Measurements from ENCODE around the gene PANK1. TPM values are rescaled to one million over a fixed set of nuclear protein-coding genes. Genes with fewer than 3 reads are reported as not detected.

The PANK1 gene
- polyA plus RNA-seq, 1 of the 3 experiments (the other 2 are of a cell fraction) = 4.2 TPM

DNA sequence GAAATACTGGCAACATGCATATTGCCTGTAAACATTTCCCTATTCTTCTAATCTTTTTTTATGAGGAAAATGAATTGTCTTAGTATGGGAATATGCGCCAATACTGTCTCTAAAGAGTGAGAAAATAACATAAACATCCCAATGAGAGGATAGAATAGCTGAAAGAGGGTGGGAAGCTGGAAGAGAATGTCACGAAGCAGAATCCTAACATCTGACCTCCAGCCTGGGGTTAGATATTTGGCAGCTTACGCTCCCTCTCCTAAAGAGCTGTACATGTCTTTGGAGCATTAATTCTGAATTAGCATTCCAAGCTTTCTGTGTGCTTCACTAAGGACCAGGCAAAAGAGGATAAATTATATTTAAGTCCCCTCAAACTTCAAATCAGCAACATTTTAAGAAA, 78.0 kb downstream of the PANK1 start:
- no peaks in the 10 kb centered on the region for H3K79me2 ChIP-seq (ENCODE audit: insufficient read depth)
- H3K4me2 ChIP-seq = no peak overlapping the region

More for the DNA sequence above, 78.0 kb downstream of the PANK1 start:
- 62% methylated on average over 3 of the region's 3 CpGs for WGBS (ENCODE audit: low lambda C conversion rate)
- TF ChIP-seq TEAD4 (IDR thresholded peaks at IDR 0.05; ENCODE audit: borderline replicate concordance, insufficient read depth) (no peak), YY1 (IDR thresholded peaks at IDR 0.05; ENCODE audit: low read depth) (no peak), FOXM1 (IDR thresholded peaks at IDR 0.05; ENCODE audit: low read depth) (no peak), FOXJ3 (CRISPR knock-in tag; IDR thresholded peaks at IDR 0.05) (no peak), GABPA (IDR thresholded peaks at IDR 0.05; ENCODE audit: low read depth) (no peak), RCOR1 (IDR thresholded peaks at IDR 0.05; ENCODE audit: low read length) (no peak), RXRA (IDR thresholded peaks at IDR 0.05; ENCODE audit: borderline replicate concordance, low read depth) (no peak), FOSL2 (IDR thresholded peaks at IDR 0.05; ENCODE audit: borderline replicate concordance, low read depth) (no peak), POLR2AphosphoS5 (IDR thresholded peaks at IDR 0.05; ENCODE audit: low read depth, low read length) (no peak), MEF2A (IDR thresholded peaks at IDR 0.05; ENCODE audit: borderline replicate concordance, low read depth) (no peak)
- TF ChIP-seq, protein P1, sequence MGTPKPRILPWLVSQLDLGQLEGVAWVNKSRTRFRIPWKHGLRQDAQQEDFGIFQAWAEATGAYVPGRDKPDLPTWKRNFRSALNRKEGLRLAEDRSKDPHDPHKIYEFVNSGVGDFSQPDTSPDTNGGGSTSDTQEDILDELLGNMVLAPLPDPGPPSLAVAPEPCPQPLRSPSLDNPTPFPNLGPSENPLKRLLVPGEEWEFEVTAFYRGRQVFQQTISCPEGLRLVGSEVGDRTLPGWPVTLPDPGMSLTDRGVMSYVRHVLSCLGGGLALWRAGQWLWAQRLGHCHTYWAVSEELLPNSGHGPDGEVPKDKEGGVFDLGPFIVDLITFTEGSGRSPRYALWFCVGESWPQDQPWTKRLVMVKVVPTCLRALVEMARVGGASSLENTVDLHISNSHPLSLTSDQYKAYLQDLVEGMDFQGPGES (IDR thresholded peaks at IDR 0.05; ENCODE audit: low read depth, low read length) = no peak
- TF ChIP-seq, protein P2, sequence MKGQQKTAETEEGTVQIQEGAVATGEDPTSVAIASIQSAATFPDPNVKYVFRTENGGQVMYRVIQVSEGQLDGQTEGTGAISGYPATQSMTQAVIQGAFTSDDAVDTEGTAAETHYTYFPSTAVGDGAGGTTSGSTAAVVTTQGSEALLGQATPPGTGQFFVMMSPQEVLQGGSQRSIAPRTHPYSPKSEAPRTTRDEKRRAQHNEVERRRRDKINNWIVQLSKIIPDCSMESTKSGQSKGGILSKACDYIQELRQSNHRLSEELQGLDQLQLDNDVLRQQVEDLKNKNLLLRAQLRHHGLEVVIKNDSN (IDR thresholded peaks at IDR 0.05; ENCODE audit: borderline replicate concordance, low read depth) = no peak
- TF ChIP-seq, protein P3, sequence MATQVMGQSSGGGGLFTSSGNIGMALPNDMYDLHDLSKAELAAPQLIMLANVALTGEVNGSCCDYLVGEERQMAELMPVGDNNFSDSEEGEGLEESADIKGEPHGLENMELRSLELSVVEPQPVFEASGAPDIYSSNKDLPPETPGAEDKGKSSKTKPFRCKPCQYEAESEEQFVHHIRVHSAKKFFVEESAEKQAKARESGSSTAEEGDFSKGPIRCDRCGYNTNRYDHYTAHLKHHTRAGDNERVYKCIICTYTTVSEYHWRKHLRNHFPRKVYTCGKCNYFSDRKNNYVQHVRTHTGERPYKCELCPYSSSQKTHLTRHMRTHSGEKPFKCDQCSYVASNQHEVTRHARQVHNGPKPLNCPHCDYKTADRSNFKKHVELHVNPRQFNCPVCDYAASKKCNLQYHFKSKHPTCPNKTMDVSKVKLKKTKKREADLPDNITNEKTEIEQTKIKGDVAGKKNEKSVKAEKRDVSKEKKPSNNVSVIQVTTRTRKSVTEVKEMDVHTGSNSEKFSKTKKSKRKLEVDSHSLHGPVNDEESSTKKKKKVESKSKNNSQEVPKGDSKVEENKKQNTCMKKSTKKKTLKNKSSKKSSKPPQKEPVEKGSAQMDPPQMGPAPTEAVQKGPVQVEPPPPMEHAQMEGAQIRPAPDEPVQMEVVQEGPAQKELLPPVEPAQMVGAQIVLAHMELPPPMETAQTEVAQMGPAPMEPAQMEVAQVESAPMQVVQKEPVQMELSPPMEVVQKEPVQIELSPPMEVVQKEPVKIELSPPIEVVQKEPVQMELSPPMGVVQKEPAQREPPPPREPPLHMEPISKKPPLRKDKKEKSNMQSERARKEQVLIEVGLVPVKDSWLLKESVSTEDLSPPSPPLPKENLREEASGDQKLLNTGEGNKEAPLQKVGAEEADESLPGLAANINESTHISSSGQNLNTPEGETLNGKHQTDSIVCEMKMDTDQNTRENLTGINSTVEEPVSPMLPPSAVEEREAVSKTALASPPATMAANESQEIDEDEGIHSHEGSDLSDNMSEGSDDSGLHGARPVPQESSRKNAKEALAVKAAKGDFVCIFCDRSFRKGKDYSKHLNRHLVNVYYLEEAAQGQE (IDR thresholded peaks at IDR 0.05; ENCODE audit: low read depth, low read length) = no peak
- TF ChIP-seq, protein P4, sequence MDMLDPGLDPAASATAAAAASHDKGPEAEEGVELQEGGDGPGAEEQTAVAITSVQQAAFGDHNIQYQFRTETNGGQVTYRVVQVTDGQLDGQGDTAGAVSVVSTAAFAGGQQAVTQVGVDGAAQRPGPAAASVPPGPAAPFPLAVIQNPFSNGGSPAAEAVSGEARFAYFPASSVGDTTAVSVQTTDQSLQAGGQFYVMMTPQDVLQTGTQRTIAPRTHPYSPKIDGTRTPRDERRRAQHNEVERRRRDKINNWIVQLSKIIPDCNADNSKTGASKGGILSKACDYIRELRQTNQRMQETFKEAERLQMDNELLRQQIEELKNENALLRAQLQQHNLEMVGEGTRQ (IDR thresholded peaks at IDR 0.05; ENCODE audit: borderline replicate concordance, low read depth, low read length) = no peak
- Histone ChIP-seq H4K20me1 (ENCODE audit: insufficient read depth) (no peaks in the 10 kb centered on the region), H3K27ac (ENCODE audit: low read depth in 2 of 2, low read length in 1 of 2) (no peak overlapping the region), H3K36me3 (replicated peaks in 1 of 2; ENCODE audit: control insufficient read depth in 1 of 2, insufficient read depth in 2 of 2, low read length in 1 of 2) (no peaks in the 10 kb centered on the region), H3F3A (replicated peaks; ENCODE audit: insufficient read depth) (no peaks in the 10 kb centered on the region), H3K9me3 (no peaks in the 10 kb centered on the region), H3K4me1 (ENCODE audit: control insufficient read depth in 1 of 2, insufficient read depth in 2 of 2, low read depth in 1 of 2, low read length in 1 of 2) (no peaks in the 10 kb centered on the region; a peak in 2 of 4 replicates), H3K27me3 (ENCODE audit: insufficient read depth) (no peaks in the 10 kb centered on the region), H2AFZ (ENCODE audit: low read depth) (no peak overlapping the region), H3K4me3 (ENCODE audit: low read depth in 2 of 2, low read length in 1 of 2) (no peak overlapping the region), H3K9me2 (no peaks in the 10 kb centered on the region), H3K9ac (no peak overlapping the region)
- ChIA-PET POLR2A (no interaction called here), CTCF (interaction anchor here (0.9 to 1.8 kb wide), 2 partner anchors 142 to 538 kb away, joined by 3 to 7 read pairs; no protein-coding TSS in a partner anchor)
- DNase-seq = no peak
